Retina (tissue), 1 donor: ENCODE results near the gene ABCD1.
"Not testable (repeated sequence)": the region's sequence is repeated elsewhere in the genome, so short reads cannot be mapped to it uniquely, and the experiment has no call there.

ENCODE experiments used
- DNase-seq: peaks from one replicate; pipeline ENCODE4 v3.0.0-alpha.2; 2016

The ABCD1 gene

DNA sequence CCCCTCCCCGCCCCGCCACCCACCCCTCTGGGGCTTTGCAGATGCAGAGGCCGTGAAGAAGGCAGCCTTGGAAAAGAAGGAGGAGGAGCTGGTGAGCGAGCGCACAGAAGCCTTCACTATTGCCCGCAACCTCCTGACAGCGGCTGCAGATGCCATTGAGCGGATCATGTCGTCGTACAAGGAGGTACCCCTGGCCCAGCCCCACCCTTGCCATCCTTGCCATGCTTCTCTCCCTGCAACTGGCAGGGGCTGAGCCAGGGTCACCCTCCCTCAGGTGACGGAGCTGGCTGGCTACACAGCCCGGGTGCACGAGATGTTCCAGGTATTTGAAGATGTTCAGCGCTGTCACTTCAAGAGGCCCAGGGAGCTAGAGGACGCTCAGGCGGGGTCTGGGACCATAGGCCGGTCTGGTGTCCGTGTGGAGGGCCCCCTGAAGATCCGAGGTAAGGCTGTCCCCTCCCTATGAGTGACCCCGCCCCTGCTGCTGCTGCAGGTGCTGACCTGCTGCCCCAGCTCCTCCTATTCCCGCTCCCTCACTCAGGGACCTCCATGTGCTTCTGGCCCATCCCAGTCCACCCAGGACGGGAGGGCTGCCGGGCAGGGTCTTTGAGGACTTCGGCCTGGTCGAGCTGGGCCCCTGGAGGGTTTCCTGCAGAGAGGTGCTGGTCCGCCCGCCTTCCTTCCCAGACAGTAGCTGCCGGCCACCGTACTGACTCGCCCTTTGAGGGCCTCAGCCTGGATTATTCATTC, 11.6 kb downstream of the ABCD1 start:
- no peak for DNase-seq

DNA sequence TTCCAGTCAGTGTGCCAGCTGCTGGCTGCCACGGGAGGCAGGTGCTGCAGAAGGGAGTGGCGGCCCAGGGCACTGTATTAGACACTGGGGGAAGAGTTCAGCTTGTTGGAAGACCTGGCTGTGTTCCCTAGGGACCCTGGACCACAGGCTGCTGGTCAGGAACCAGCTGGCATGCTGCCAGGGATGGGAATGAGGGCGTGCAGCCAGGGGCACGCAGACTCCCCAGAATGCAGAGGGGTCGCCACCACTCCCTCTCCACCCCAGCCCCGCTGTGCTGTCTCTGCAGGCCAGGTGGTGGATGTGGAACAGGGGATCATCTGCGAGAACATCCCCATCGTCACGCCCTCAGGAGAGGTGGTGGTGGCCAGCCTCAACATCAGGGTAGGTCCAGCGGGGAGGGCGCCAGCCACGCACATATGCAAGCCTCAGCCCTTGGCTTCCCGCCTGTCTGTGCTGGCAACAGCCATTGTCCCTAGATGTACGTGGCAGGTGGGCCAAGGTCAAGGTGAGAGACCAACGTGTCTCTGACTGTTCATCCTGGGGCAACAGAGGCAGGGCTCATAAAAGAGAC, 12.3 kb downstream of the ABCD1 start:
- DNase-seq, result no peak

DNA sequence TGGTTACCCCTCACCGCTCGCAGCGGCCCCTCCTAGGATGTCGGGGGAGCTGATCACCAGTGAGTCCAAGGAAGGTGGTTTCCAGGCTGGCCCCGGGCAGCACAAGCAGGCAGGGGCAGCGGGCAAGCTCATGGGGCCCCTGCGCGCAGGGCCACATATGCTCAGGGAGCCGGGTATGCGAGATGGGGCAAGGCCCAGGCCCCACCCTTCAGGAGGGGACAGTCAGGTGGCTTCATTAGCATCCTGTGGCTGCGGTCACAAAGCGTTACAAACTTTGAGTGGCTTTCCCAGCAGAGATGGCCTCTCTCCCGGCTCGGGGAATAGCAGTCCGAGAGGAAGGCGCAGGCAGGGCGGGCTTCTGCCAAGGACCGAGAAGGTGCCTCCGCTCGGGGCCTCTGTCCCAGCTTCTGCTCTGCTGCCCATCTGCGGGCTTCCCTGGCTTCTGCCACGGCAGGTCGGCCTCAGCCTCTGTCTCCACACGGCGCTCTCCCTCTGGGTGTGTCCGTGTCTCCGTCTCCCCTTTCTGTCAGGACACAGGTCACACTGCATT, 13.5 kb downstream of the ABCD1 start:
- no peak for DNase-seq

DNA sequence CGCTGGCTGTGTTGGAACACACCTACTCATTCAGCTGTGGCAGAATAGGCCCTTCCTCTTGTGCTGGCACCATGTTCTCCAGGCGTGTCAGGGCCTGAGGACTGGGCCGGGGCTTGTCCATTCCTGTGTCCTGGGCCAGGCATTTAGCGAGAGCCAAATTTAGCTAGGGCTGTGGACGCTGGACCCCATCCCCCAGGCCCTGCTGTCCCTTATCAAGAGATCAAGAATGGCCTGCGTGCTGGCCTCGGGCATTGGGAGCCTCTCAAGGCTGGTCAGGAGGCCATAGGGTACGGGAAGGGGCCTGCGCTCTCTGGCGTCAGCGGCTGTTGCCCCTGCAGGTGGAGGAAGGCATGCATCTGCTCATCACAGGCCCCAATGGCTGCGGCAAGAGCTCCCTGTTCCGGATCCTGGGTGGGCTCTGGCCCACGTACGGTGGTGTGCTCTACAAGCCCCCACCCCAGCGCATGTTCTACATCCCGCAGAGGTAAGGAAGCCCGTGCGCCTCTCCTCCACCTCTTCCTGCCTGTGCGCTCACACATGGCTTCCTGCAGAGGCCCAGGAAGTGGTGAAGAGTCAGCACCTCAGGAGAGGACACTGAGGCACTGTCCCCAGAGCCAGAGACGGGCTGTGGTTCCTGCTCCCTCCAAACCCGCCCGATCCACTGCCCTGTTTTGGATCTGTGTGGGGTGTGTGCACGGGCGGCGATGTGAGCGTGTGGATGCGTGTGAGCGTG, 15.3 kb downstream of the ABCD1 start:
- no peak for DNase-seq

DNA sequence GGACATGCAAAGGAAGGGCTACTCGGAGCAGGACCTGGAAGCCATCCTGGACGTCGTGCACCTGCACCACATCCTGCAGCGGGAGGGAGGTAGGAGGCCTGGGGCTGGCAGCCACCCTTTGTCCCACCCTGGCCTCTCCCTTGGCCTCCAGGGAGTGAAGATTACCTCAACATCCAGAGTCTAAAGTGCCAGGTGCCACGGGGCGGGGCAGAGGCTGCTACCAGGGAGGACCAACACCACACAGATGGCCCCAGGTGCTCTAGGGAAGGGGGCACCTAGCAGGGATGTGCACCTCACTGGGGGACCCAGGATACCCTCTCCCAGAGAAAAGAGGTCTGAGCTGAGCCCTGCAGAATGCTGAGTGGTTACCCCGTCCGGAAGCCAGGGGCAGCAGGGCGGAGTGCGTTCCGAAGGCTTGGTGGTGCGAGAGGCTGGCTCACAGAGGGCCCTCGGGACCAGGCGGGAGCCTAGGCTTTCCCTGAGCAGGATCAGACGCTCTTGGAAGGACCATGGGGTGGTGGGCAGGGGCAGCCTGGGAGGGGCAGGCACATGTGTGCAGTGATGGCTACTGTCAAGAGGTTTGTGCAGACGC, 16.1 kb downstream of the ABCD1 start:
- no peak for DNase-seq

DNA sequence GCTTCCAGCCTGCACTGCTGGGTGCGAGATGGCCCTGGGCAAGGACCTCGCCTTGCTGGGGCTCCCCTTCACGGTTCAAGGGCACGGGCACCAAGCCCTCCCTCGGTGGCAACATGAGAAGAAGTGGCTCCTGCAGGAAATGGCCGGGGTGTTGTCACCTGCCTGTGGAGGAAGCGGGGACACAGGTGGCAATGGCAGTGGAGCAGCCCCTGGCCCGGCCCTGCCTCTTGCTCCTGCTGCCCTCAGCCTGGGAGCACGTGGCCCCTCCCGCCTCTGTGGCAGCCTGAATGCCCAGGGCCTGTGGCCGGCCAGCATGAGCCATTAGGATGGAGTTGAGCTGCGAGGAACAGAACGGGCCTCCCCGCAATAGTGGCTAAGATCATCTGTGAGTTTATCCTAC, 16.8 kb downstream of the ABCD1 start:
- no peak for DNase-seq

DNA sequence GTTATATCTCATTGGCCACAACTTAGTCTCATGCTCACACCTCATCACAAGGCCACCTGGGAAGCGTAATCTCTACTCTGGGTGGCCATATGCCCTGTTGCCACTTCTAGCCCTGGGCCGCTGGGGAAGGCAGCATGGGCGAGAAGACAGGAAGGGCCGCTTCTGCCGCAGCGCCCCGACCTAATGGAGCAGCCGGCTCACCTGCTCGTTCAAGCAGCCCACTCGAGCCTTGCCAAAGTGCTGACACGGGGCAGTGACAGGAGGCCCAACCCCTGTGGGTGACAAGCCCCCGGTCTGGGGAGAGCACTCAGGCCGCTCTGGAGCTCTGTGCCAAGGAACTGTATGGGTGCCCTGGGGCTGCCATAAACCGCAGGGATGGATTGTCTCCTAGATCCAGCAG, 17.5 kb downstream of the ABCD1 start:
- DNase-seq, result not testable (repeated sequence)

DNA sequence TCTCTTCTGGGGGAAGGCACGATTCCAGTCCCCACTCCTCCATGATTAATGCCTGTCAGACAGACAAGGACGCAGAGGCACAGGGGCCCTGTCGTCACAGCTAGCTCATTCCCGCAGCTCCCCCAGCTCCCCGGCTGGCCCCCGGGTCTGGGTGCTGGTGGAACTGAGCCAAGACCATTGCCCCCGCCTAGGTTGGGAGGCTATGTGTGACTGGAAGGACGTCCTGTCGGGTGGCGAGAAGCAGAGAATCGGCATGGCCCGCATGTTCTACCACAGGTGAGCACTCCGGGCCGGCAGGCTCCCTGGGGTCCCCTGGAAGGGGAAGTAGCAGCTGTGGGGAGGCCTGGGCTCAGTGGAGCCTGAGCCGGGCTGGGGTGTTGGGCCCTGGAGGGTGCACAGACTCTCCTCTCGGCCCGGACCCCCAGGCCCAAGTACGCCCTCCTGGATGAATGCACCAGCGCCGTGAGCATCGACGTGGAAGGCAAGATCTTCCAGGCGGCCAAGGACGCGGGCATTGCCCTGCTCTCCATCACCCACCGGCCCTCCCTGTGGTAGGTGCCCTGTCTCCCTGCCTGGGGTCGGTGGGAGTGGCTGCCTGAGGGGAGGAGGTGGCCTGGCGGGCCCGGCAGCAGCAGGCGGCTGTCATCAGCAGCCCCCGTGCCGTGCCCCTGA, 18.3 kb downstream of the ABCD1 start:
- not testable (repeated sequence) for DNase-seq

DNA sequence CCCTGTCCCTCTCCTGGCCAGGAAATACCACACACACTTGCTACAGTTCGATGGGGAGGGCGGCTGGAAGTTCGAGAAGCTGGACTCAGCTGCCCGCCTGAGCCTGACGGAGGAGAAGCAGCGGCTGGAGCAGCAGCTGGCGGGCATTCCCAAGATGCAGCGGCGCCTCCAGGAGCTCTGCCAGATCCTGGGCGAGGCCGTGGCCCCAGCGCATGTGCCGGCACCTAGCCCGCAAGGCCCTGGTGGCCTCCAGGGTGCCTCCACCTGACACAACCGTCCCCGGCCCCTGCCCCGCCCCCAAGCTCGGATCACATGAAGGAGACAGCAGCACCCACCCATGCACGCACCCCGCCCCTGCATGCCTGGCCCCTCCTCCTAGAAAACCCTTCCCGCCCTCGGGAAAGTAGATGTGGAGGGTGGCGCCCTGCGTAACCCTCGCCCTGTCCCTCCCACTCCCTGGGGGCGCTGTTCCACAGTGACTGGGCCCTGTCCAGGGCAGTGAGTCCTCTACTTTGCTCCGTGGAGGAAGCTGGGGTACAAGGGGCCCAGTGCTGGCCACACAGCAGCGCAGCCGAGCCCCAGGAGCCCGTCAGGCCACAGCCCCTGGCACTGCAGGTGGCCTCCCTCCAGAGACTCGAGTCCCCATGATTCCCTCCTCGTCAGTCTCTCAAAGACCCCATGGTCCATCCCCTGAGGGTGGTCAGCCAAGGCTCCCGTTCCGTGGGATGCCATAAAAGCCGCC, 19.0 kb downstream of the ABCD1 start:
- peak; percentile 51 for DNase-seq

DNA sequence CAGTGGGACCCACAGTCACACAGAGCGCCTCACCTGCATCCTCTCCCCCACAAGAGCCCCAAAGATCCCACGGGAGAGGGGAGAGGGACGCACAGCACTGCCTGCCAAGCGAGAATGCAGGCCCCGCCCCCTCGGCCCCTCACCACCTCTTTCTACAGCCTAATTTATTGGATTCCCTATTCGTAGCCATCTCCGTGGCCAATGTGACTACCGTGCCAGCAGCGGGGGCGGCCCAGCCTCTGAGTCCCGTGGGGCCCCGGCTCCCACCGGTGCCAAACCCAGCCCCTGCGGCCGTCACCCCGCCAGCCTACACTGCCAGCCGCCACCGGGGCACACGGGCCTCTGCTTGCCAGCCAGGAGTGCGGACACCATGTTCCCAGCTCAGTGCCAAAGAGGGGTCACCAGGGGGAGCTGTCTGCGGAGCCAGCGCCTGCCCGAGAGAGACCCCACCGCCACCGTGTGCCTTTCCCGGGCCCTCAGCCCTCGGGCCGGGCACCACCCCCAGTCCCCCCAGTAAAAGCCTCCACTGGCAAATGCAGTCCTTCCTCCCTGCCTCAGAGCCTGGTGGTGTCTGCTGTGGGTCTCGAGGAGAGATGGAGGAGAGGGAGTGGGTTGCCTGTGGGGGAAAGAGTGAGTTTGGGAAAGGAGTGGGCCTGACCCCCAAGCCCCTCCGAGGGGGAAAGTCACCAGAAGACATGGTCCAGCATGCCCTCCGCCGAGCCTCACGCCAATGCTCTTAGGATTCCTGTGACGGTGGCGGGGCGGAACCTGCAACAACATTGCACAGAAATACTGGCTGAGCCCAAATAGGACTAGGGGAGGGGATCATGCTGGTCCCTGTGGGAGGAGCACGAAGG, 19.8 kb downstream of the ABCD1 start:
- peak; percentile 56 for DNase-seq

DNA sequence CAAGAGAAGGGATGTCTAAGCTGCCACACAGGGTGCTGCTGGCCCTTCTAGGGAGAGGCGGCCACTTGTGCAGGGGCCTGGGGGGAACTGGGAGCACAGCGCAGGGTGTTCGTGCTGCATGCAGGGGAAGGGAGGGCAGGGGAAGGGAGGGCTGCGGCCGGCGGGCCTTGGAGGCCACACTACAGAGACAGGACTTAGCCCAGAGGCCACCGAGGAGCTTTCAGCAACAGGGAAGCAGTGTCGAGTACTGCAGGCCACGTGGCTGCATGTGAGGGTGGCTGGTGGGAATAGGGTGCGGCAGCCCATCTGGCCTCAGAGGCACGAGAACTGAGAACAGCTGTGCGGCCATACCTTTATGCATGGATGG, 20.4 kb downstream of the ABCD1 start:
- DNase-seq, result not testable (repeated sequence)

DNA sequence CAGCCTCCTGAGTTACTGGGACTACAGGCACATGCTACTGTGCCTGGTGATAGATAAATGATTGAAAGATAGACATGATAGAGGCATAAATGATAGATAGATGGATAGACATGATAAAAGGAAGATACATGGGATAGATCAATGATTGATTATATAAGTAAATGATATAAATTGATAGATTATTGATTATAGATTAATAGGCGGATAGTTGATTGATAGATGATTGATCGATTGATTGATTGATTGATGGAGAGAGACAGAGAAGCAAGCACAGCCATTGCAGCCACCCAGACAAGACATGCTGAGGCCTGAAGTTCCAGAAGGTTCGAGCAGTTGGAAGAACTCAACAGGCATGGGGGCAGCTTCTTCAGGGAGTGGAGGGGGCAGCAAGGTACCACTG, 21.7 kb downstream of the ABCD1 start:
- no peak for DNase-seq

DNA sequence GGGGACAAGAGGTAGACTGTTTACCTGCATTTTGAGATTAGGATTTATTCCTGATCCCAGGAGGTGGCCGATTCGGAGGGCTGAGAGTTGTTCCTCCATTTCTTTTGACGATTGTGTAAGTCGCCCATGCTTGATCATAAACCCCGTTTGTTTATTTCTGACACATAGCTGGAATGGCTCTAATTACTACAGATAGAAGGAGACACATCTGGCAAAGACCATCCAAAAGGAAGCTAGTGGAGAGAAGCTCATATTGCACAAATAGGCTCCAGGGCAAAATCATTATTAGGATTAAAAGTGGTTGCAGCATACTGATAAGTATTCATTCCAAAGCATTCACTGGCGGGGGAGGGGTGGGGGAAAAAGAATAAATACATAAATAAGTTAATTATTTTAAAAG, 22.3 kb downstream of the ABCD1 start:
- DNase-seq, result not testable (repeated sequence)

DNA sequence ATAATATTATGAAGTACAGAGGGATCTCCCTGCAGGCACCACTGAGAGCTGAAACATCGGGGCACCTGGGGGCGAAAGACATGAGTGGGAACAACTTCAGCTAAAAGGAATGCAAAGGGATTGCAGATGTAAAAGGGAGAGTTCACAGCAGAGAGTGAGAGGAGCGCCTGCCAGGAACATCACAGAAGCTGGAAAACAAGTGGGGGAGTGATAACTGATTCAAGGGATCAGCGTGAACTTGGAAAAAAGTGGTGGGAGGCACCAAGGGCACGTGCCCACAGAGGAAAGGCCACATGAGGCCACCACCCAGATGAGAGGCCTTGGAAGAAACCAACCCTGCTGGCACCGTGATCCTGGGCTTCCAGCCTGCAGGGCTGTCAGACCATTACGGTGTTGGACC, 24.4 kb downstream of the ABCD1 start:
- not testable (repeated sequence) for DNase-seq

DNA sequence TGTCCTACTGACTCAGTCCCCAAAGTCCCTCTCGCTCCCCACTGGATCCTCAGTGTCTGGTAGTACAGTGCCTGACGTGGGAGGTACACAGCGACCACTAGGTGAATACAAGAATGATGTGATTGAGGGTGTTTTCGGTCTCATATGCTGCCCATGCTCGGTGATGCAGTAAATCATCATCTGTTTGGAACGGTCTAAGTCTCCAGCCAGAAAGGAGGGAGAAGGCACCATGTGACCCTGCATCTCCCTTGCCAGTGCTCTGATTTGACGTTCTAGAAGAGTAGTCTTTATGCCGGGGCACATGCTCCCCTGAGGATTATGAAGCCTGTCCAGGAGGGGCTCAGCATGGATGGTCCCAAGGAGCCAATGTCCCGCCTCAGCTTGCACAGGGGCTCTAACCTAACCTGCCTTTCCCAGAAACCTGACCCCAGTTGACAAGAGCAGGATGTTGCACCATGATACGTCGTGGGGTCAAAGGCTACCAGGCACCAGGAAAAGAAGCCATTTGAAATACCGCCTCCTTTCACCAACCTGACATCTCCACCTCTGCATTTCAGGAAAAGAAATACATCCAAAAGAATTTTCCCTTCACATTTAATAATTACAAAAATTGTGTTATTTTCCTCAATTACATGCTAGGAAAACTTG, 25.6 kb downstream of the ABCD1 start:
- no peak for DNase-seq

DNA sequence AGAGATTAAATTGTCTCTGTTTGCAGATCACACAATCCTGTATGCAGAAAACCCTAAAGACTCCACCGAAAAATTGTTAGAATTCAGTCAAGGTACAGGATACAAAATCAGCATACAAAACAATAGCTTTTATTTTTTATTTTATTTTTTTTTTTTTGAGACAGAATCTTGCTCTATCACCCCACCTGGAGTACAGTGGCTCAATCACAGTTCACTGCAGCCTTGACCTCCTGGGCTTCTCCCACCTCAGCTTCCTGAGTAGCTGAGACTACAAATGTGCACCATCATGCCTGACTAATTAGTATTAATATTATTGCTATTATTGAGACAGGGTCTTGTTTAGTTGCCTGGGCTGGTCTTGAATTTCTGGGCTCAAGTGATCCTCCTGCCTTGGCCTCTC, 30.5 kb downstream of the ABCD1 start:
- no peak for DNase-seq

DNA sequence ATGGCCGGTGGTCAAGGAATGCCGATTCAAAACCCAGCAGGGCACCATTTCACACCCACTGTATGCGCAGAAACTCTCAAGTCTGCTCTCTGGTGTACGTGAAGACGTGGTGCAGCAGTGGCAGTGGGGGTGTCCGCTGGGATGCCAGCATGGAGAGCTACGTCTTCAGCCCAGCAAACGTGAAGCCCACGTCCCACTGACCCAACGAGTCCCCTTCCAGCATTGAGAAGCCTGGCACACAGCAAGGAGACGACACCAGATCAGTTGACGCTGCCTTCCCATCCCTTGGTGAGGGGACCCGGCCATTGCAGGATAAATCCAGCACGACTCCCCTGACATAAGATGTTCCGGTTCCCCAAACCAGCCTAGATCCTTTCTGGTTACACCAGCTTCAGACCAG, 37.2 kb downstream of the ABCD1 start:
- DNase-seq, result no peak

DNA sequence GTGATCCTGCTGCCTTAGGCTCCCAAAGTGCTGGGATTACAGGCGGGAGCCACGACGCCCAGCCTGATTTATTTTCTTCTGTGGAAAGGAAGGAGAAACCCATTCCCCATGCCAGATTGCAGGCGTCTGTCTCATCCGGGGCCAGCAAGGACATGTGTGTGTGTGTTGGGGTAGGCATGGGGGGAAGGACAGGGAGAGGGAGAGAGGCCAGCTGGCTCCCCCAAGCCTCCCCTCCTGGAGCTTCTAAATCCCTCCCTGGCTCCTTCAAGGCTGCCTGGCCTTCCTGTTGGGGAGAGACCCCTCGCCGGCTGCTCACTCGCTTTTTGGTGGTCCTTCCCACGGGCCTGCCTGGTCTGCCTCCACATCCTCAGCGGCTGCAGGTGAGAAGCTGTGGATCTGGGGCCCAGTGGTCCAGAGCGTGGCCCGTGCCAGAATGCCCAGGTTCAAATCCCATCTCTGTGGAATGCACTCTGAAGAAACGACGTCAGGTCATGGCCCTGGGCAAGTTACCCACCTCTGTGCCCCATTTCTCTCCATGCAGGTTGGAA, 38.0 kb downstream of the ABCD1 start:
- no peak for DNase-seq

DNA sequence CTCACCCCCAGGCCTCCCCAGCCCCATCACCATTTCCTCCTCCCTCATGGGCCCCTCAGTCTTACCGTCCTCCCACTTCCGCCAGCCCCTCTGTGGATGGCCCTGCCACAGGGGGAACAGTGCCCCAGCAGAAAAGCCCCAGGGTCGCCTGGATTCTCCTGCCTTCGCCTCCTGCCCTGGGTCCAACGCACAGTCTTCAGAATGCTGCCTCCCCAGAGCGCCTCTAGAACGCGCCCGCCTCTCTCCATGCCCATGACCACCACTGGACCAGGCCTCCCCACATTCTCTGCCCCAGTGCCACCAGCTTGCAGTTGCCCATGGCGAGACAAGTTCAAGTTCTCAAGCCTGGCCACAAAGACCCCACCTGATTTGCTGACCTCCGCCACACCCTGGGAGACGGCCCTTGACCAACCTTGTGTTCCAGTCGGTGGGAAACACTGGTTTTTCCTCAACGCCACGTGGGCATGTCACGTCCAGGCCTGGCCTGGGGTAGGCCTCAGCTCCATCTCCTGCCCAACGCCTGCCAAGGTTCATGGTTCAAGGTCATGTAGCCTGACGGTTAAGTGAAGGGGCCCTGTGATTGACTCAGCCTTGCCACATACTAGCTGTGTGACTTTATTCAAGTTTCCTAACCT, 38.8 kb downstream of the ABCD1 start:
- no peak for DNase-seq
